ENCODE data around the gene KARS1. TPM values are rescaled to one million over a fixed set of nuclear protein-coding genes. Genes with fewer than 3 reads are reported as not detected.

The KARS1 gene
- 90.5 TPM for total RNA-seq
- long read RNA-seq, transcript KARS-201 (14 exons, 2,005 nt) = major isoform, 61 of 87 reads
- long read RNA-seq, transcript KARS-202 (15 exons, 2,421 nt) = minor isoform, 10 of 87 reads
- long read RNA-seq, partial matches to known transcripts = 4 of 87 reads
- long read RNA-seq, other reads (novel, unspliced or antisense) = 10 of 87 reads

DNA sequence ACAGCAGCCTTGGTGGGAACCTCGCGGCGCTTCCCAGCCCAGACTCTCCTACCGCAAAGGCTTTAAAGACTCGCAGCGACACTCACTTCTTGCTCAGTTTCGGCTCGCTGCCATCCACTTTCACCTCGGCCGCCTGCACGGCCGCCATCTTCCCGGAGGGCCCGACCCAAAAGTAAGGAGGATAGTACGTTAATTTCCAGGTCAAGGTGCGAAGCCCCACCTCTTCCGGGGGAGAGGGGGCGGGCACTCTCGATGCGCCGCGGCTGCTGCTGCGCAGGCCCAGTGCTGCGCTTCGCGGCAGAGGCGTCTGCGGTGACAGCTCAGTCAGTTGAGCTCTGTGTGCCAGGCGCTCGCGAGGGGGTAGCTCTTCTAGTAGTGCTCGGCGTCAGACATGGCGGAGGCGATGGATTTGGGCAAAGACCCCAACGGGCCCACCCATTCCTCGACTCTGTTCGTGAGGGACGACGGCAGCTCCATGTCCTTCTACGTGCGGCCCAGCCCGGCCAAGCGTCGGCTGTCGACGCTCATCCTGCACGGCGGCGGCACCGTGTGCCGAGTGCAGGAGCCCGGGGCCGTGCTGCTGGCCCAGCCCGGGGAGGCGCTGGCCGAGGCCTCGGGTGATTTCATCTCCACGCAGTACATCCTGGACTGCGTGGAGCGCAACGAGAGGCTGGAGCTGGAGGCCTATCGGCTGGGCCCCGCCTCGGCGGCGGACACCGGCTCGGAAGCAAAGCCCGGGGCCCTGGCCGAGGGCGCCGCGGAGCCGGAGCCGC lies at the start of gene KARS1, which contains the start of gene TERF2IP:
Gene KARS1 (minus strand): TSS at position 174 of the 773 bp plus-strand sequence. CDS start 26 bp downstream, at position 148.
Gene TERF2IP (plus strand): TSS at position 282 of the 773 bp plus-strand sequence. CDS start 110 bp downstream, at position 392.
- intact Hi-C loops (cut with DNase I) = no loop called here
- peaks cover 46% of the 10 kb centered on the region for H3K4me1 ChIP-seq
- ATAC-seq (peak; percentile 98), DNase-seq (peak; percentile 96)
- H3K9me3 ChIP-seq = no peaks in the 10 kb centered on the region
- H3K36me3 ChIP-seq = peaks cover 24% of the 10 kb centered on the region
- no peaks in the 10 kb centered on the region for H3K27me3 ChIP-seq
- peak within 1 kb of the TSS; percentile 98 for H3K4me3 ChIP-seq
- TF ChIP-seq, protein P1, sequence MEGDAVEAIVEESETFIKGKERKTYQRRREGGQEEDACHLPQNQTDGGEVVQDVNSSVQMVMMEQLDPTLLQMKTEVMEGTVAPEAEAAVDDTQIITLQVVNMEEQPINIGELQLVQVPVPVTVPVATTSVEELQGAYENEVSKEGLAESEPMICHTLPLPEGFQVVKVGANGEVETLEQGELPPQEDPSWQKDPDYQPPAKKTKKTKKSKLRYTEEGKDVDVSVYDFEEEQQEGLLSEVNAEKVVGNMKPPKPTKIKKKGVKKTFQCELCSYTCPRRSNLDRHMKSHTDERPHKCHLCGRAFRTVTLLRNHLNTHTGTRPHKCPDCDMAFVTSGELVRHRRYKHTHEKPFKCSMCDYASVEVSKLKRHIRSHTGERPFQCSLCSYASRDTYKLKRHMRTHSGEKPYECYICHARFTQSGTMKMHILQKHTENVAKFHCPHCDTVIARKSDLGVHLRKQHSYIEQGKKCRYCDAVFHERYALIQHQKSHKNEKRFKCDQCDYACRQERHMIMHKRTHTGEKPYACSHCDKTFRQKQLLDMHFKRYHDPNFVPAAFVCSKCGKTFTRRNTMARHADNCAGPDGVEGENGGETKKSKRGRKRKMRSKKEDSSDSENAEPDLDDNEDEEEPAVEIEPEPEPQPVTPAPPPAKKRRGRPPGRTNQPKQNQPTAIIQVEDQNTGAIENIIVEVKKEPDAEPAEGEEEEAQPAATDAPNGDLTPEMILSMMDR (IDR thresholded peaks at IDR 0.05) = no peak
- peak within 1 kb of the TSS; percentile 97 for H3K27ac ChIP-seq

GRCh38 chr16:75695708-75696107 lies 48.2 kb upstream of the KARS1 start:
- intact Hi-C loops (cut with DNase I) = no loop called here
- H3K27ac ChIP-seq = no peak overlapping the region
- TF ChIP-seq, protein P1 (IDR thresholded peaks at IDR 0.05) = no peak

GRCh38 chr16:75687361-75687760 lies 39.9 kb upstream of the KARS1 start:
- Histone ChIP-seq H3K4me3 (no peak overlapping the region), H3K27me3 (no peaks in the 10 kb centered on the region), H3K36me3 (no peaks in the 10 kb centered on the region), H3K4me1 (no peaks in the 10 kb centered on the region), H3K9me3 (no peaks in the 10 kb centered on the region), H3K27ac (no peak overlapping the region)
- intact Hi-C loops (cut with DNase I) = no loop called here
- DNase-seq (no peak), ATAC-seq (no peak)
- TF ChIP-seq, protein P1 (IDR thresholded peaks at IDR 0.05) = no peak

More at GRCh38 chr16:75695708-75696107, 48.2 kb upstream of the KARS1 start:
- DNase-seq (no peak), ATAC-seq (no peak)
- H3K9me3 ChIP-seq = no peaks in the 10 kb centered on the region
- no peaks in the 10 kb centered on the region for H3K4me1 ChIP-seq
- H3K36me3 ChIP-seq = no peaks in the 10 kb centered on the region
- H3K4me3 ChIP-seq = no peak overlapping the region
- H3K27me3 ChIP-seq = no peaks in the 10 kb centered on the region

DNA sequence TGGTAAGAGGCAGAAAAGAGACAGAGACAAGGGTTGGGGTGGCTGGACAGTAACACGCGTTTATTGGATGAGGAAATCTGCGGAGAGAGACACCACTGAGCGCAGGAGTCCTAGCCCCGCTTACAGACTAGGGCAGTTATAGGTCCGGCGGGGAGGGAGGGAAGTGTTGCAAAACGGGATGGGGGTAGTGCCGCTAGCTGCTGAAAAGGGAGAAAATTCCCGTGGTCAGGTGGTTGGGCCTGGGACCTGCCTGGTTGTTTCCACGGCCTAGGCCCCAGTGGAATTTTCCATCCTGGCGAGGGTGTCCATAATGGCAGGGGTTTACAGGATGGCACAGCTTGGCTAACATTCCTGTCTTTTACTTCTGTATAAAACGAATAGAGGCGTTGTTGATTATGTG lies 34.8 kb upstream of the KARS1 start:
- Histone ChIP-seq H3K4me1 (no peaks in the 10 kb centered on the region), H3K36me3 (no peaks in the 10 kb centered on the region), H3K27me3 (no peaks in the 10 kb centered on the region), H3K4me3 (no peak overlapping the region), H3K27ac (no peak overlapping the region), H3K9me3 (no peaks in the 10 kb centered on the region)
- intact Hi-C loops (cut with DNase I) = no loop called here
- DNase-seq (no peak), ATAC-seq (no peak)
- TF ChIP-seq, protein P1 (IDR thresholded peaks at IDR 0.05) = no peak

DNA sequence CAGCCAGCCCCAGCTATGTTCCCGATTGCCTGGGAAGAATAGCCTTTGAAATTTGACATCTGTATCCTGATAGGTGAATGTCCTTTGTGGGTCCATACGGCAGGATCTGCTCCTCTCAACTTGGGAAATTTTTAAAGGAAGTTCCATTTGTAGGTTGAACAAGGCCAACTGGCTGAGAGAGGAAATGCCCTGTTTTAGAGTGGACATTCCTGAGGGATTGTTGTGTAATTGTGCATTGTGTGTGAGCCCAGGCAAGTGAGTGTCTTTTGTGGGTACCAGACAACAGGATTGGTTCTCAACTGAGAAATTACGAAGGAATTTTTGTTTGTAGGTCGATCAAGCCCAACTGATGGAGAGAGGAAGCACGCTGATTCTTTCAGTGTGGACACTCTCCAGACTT lies 31.9 kb upstream of the KARS1 start:
- Histone ChIP-seq H3K27ac (no peak overlapping the region), H3K27me3 (no peaks in the 10 kb centered on the region), H3K36me3 (no peaks in the 10 kb centered on the region), H3K4me1 (no peaks in the 10 kb centered on the region), H3K4me3 (no peak overlapping the region), H3K9me3 (no peaks in the 10 kb centered on the region)
- ATAC-seq (no peak), DNase-seq (no peak)
- TF ChIP-seq, protein P1 (IDR thresholded peaks at IDR 0.05) = no peak
- intact Hi-C loops (cut with DNase I) = no loop called here

Measured in upper lobe of right lung (tissue), 1 donor.